ENCODE measurements around the gene CDC42BPB. TPM values are rescaled to one million over a fixed set of nuclear protein-coding genes. Genes with fewer than 3 reads are reported as not detected.

CDC42BPB gene
- total and polyA plus RNA-seq, 2 of the 13 experiments (the other 11 are each of a cell fraction or from before 2014, with no cell fraction given): 19.7 to 32.3 TPM

- TF ChIP-seq ZBTB26 (CRISPR knock-in tag; IDR thresholded peaks at IDR 0.05; ENCODE audit: borderline replicate concordance) (peak; percentile 45; the same call in 1 of the 2 replicates), ISX (CRISPR knock-in tag; conservative IDR thresholded peaks at IDR 0.05) (no peak), GATAD2A (CRISPR knock-in tag; IDR thresholded peaks at IDR 0.05) (no peak), KLF16 (CRISPR knock-in tag; IDR thresholded peaks at IDR 0.05) (0 out of 4 replicates have a peak, but pooled peaks of 1 of the 2 experiments have one; percentile 33), KMT2B (CRISPR knock-in tag; IDR thresholded peaks at IDR 0.05) (peak; percentile 44; the same call in 1 of the 2 replicates), ZBTB43 (CRISPR knock-in tag; conservative IDR thresholded peaks at IDR 0.05) (0 out of 2 replicates have a peak, but pooled peaks have one; percentile 15), IRF9 (CRISPR knock-in tag; IDR thresholded peaks at IDR 0.05; ENCODE audit: borderline replicate concordance) (peak; percentile 26; the same call in 1 of the 2 replicates), ZNF232 (CRISPR knock-in tag; IDR thresholded peaks at IDR 0.05; ENCODE audit: borderline replicate concordance) (no peak), ZNF503 (CRISPR knock-in tag; IDR thresholded peaks at IDR 0.05) (no peak), ZIK1 (CRISPR knock-in tag; IDR thresholded peaks at IDR 0.05; ENCODE audit: borderline replicate concordance, low read depth) (peak; percentile 83; the same call in 1 of the 2 replicates), ASH2L (IDR thresholded peaks at IDR 0.05; ENCODE audit: insufficient read length, low read depth, low read length) (no peak), ZFYVE20 (CRISPR knock-in tag; IDR thresholded peaks at IDR 0.05; ENCODE audit: borderline replicate concordance, low read depth) (no peak), RCOR2 (CRISPR knock-in tag; IDR thresholded peaks at IDR 0.05) (no peak), XRCC5 (optimal IDR thresholded peaks at IDR 0.05; ENCODE audit: low read length) (no peak), ZFP90 (CRISPR knock-in tag; IDR thresholded peaks at IDR 0.05; ENCODE audit: borderline replicate concordance) (peak; percentile 28; the same call in 1 of the 2 replicates)
Measured at GRCh38 chr14:103057372-103058163, at the start of gene CDC42BPB (continued).
